DLD1 (cell line): Measurements from ENCODE around the gene SAMSN1.

Experiments
- in situ Hi-C: cut with HindIII; loops from 2 replicates; pipeline ENCODE4 v1.10.0; 2017; ENCODE audit warnings: low sequenced_read_pairs

Gene SAMSN1

DNA sequence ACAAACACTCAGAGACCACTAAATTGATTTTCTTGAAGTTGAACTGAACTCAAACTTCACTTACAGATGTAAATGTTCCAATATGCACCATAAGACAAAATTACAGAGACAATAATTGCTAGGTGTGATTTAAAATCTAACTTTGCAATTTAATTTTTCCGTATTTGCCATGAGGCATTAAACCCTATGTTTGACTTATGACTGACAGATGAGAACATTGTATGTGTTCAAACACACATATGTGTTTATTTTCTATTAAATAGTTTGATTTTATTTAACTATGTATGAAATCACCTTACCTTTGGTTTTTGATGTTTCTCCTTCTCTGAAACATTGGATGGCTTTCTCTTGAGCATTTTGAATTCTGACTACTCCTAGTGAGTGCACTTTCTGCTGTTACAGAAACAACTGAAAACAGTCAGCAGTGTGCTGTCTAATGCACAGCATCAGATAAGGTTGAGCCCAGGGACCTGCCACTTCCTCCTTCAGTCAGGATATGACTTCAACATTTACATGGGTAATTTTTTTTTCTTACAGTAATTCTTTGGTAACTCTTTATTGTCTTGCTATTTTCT is at the start of gene SAMSN1:
TSS of gene SAMSN1 (minus strand) at position 410 of the 575 bp plus-strand sequence. CDS start at position 356, 54 bp downstream.
- in situ Hi-C loops = no loop called here

DNA sequence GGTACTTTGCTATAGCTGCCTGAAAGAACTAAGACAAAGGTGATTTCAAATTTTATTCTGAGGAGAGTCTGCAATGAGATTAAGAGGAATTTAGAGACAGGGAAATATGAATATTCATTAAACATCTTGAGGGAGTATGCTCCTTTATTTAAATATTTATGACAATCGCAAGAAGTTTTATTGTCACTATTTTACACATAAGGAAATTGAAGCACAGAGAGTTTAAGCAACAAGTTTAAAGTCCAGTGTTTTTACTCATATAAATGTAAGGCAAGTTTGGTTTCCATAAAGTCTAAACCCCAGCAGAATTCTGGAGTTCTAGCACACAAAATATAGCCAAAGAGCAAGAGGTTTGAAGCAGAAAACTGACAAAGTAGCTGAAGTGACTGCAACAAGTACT is 49.3 kb upstream of the SAMSN1 start:
- in situ Hi-C loops = no loop called here

DNA sequence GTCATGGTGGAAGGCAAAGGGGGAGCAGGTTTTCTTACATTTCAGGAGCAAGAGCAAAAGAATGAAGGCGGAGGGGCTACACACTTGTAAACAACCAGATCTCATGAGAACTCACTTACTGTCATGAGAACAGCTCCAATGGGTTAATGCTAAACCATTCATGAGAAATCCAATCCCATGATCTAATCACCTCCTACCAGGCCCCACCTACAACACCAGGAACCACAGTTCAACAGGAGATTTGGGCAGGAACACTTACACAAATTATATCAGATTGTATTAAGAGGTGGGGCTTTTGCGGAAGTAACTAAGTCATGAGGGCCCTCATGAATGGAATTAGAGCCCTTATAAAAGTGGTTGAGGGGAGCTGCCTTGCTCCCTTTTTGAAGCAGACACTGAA is 48.9 kb upstream of the SAMSN1 start:
- in situ Hi-C loops = no loop called here

DNA sequence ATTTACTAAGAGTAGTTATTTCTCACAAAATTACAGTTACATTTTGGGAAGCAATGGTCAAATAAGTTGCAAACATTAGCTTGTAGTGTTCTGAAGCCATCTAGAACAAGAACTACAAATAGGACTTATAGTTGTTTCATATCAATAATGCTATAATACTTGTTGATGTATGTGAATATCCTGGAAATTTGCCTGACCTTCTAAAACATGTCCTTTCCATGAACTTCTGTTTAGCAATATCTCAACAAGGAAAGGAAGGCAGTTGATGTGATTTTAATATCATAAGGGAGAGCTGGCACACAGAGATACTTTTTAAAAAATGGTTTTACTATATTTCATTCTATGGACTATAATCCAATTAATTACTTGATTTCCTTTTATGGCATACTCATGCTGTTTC is 47.1 kb upstream of the SAMSN1 start:
- in situ Hi-C loops = no loop called here

DNA sequence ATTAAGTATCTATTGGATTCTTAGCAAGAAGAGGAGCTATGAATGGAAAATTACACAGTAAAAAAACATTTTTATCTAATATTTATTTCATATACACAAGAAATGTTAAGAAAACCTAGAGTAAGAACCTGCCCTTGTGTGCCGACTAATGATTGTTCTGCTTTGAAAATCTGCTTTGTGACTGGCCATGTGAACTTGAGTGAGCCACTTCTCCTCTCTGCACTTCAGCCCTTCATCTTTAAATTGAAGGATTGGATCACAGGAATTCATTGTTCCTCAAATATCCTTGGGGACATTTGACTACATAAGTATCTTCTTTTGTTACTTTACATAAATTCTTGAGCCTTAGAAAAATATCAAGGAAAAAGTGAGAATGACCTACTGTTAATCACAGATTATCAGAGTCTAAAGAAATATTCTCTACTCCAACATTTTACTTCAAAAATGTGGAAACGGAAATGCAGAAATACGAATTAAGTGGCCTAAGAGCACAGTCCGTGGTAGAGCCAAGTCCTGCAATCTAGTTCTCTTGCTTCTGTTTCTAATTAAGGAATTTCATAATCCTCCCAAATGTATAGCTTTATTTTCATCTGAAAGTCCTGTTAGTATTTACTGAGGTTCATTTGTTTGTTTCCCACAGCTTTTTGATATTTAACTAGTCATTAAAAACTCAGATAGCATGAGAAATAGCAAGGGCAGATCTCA is 46.3 kb upstream of the SAMSN1 start:
- in situ Hi-C loops = no loop called here

DNA sequence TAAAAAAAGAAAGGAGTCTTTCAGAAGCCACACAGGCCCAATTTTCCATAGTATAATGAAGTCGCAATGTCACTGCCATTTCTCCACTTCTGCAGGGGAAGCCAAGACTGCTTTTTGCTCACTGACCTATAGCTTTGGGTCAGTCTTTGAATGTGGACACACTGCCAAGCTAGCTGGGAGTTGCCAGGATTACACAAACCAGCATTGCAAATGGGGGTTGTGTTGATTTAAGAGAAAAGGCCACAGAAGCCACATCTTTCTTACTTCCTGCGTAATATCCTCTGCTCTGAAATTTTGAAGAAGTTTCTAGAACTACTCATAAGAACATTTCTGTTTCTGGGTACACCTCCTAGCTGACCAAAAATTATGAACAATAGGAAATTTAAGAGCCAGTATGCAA is 45.8 kb upstream of the SAMSN1 start:
- in situ Hi-C loops = no loop called here

DNA sequence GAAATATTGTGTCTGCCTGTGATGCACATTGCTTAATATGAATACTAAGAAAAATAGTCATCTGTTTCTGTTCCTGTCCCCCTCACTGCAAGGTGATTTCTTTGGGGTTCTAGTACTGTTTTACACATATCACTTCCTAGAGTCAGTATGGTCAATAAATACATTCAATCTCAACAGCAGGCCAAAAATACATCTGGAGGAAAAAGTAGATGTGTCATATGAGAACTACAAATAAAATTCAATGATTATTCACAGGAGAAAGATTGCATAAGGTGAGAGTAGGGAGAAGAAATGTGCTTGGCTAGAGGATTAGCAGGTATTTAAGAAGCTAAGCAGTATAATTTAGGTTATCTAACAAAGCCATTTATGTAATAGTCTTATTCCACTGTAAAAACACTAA is 45.3 kb upstream of the SAMSN1 start:
- in situ Hi-C loops = no loop called here

DNA sequence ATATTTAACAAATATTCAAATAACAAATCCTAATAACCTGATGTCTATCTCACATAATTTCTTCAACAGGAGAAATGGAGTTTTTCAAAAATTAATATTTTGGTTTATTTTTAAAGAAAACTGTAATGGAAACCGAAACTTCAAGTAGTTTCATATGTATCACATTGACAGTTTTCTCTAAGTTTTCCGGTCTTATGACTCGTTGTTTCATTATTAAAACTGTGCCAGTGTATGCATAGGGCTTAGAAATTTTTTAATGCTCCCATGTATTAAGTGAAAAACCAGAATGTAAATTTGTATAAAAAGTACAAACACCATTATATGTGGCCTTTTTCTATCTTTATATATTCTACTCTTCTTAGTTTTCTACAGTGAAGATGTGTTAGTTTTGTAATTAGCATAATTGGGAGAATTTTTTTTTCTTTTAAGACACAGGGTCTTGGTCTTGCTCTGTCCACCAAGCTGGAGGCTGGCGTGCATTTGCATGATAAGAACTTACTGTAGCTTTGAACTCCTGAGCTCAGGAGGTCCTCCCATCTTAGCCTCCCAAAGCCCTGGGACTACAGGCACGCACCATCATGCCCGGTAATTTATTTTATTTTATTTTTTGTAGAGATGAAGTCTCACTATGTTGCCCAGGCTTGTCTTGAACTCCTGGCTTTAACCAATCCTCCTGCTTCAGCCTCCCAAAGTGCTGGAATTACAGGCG is 43.9 kb upstream of the SAMSN1 start:
- in situ Hi-C loops = no loop called here

DNA sequence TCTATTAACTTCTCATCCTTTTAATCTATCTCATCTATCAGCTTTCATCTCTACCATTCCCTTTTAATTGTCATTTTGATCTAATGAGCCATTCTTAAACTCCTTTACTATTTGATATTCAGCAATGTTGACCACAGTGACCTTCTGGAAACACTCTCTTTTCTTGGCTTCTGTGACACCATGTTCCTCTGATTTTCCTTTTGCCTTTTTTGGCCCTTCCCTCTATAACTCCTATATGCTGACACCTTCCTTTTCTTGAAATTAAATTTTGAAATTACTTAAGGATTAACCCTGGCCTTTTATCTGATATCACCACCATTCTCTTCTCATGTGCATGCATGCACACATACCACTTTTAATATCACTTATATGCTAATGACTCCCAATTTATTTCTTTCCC is 41.2 kb upstream of the SAMSN1 start:
- in situ Hi-C loops = no loop called here

DNA sequence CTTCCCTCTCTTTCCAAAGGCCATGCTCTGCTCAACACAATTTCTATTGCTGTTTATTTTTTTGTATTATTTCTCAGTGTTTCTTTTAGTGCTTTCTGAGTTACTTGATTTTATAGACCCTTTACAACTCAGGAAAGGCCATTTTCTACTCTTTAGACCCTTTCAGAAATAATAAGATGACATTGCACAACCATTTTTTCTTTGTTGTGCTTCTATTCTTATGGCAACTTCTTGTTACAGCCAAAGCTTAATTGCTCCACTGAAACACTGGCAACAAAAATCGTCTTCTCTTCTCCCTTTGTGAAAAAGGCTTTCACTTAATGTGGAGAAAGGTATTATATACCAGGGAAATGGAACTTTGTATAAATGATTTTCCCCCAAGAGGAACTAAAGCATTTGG is 39.0 kb upstream of the SAMSN1 start:
- in situ Hi-C loops = no loop called here

DNA sequence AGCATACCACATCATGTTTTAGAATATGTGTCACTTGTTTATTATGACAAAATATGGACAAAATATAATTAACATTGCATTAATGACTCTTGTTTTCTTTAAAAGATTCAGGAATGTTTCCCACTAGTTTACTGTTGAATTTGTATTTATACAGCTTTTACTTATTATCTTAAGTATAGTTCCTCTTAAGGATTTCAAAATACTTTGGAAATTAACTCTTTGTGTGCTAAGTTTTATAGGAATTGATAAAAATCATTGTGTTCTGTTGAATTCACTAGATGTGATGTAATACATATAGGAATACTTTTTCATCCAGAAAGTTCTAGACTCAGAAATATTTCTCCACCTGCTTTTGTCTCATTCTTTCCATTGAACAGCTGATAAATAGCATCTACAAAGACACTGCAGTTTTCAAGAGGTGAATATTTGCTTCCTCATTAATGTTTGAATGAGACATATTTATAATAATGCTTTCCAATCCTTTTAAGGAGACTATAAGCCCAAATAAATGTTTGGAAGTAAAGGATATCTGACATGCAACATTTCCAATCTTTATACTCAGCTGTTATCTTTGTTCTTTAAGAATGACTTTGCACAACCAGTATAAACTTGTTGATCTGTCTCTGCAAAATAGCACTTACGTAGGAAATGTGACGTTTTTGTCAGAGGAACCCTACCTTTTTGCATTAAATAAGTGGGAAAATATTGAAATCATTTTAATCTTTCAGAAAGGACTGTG is 38.4 kb upstream of the SAMSN1 start:
- in situ Hi-C loops = no loop called here

DNA sequence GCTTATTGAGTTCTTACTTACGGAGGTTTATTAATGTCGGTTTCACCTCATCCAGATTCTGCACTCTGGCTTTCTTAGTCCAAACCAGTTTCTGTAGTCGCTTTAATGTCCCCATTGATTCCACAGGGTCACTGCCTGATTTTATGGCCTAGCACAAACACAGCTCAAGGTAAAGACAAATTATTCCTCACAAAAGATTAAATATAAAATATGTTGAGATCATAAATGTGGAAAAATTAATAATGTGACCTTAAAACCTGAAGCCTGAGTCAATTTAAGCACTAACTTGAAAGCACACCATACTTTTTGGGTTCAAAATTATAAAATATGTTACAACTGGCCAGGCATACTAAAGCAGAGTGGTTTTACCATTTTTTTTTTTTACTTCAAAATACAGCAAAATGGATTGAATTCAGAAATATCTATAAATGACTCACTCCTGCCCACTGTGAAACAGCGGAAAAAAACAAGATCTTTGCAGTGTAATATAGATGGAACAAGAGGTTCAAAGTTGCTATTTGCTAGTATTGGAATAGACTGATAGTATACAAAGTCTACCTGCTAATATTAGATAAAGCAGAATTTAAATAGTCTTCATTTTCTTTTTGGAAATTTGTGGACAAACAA is 37.6 kb upstream of the SAMSN1 start:
- in situ Hi-C loops = no loop called here

DNA sequence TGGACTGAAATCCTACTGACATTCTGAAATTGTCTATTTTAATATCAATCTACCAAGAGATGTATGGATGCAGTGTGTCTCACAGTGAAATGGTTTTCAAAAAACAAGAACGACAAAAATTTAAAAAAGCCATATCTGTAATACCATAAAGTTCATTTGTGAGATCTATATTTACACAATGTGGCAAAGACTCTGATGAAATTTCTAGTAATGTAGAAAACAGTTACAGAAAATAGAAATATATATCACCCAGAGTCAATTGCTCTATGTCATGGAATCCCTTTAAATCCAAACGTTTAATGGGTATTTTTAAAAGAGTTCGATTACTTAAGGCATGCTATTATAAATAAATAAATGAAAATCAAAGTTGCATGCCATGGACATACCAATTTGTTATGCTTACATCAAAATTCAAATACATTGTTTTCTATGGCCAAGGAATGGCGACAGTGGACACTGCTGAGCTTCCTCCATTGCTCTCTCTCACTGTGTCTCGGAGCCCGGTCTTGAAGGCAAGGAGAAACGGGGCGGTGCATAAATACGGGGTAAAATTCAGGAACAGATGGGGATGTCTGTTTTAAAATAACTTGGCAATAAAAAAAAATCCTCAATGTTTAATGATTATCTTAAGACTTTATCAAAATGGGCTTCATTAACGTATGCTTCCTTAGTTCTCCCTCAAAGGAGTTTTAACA is 37.0 kb upstream of the SAMSN1 start:
- in situ Hi-C loops = no loop called here

DNA sequence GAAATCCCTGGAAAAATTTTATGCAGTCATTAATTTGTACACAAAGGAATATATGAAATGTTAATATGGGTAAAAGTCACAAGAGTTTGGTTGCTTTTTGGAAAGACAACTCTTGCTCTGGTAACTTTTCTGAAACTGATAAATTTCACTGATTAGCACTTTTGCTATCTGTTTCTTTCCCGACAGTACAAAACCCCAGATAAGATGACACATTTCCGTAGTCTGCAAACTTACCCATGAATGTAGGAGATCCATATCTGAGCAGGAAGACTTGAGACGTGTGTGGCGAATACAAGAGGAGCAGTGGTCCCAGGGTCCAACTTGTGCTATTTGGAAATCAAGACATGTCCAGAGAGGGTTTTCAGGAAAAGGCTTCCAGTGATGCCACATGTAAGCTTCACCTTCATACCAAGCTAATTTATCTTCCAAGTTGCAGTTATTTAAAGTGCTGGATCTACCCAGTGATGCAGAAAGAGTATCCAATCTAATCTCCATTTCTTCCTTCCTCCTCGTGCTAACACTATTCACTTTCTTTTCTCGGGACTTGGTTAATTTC is 35.9 kb upstream of the SAMSN1 start:
- in situ Hi-C loops = no loop called here

DNA sequence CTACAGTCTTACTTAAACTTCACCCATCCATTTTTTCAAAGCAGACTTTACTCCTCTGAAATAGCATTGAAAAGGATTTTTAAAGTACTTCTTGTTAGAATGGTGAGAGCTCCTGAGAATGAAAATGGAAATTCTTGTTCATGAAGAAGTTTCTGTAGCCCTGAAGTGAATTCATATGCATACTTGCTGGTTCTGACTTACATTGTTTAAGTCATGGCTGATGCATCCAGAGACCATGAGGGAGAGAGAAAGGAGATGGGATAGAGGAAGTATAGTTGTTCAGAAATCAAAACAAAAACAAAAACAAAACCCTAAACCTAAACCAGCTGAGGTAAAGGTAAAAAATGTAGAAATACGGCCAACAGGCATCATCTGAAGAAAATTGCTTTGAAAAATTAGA is 27.1 kb upstream of the SAMSN1 start:
- in situ Hi-C loops = loop anchor here (25.0 kb wide), 1 partner anchor 111 kb away; no protein-coding TSS in a partner anchor

DNA sequence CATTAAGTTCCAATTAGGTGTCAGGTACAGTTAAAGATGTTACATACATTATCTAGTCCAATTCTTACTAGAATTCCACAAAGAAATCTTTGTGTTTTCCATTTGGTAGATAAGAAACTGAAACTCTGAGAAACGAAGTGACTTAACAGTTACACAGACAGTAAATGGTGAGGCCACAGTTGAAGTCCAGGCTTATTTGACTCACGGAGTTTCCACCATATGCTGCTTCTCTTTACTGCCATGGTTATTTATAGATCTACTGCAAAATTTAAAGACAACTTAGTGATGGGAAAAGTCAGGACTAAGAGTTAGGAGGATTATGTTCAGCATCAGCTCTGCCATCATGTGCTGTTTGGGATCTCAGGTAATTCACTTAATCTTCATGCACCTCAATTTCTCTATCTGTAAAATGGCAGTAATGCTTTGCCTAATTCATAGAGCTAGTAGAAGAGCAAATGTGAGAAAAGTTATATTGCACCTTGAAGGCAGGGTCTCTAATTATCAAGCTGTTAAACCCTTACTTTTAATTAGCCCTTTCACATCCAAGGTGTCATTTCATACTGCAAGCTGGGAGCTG is 26.2 kb upstream of the SAMSN1 start:
- in situ Hi-C loops = loop anchor here (25.0 kb wide), 1 partner anchor 110 kb away; no protein-coding TSS in a partner anchor

DNA sequence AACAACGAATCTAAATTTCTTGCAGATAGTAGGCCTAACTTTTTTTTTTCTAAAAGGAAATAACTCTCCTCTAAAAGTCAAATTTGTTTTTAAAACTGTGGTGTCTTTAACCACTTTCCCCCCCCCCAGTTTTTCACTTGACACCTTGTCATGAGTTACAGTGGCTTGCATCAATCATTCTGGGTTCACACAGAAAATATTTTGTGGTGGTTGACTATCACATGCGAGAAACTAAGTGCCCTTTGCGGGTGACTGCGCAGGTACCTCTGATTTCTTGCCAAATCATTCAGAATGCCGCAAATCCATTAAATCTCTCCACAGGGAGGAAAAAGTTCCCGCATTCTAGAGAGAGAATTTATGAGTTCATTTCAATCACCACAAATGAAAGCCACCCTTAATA is 23.8 kb upstream of the SAMSN1 start:
- in situ Hi-C loops = loop anchor here (25.0 kb wide), 1 partner anchor 108 kb away; no protein-coding TSS in a partner anchor

DNA sequence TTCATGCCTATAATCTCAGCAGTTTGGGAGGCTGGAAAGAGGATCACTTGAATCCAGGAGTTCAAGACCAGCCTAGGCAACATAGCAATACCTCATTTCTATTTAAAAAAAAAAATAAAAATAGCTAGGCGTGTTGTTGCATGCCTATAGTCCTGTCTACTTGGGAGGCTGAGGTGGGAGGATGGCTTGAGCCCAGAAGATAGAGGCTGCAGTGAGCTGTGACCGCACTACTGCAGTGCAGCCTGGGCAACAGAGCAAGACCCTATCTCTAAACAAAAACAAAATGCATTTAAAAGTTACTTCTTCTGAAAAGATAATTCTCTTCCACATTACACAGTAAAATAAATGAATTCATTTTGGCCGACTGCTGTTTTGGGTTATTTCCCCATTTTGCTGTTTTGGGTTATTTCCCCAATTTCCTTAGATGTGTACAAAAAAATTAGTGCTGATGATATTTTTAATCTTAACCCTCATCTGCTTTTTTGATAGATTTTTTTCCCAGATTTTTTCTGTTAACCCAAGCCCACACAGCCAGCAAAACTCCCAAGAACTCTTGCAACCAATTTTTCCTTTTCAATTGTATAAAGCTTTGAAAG is 23.0 kb upstream of the SAMSN1 start:
- in situ Hi-C loops = loop anchor here (25.0 kb wide), 1 partner anchor 107 kb away; no protein-coding TSS in a partner anchor
